HepG2 (cell line): Measurements from ENCODE around the gene PPP1R2B. TPM values are rescaled to one million over a fixed set of nuclear protein-coding genes. Genes with fewer than 3 reads are reported as not detected.

Experiments
- ATAC-seq: fragments of 200-7000 bp; cut with Tn5 transposase; 3 replicates; pipeline ENCODE4 v1.9.1; 2020; ENCODE audit warnings: mild to moderate bottlenecking, moderate library complexity
- BruUV-seq: library from RNA; stranded (reverse); fragments of 400-500 nt; replicated peaks from 2 replicates; lab custom pipeline; 2021; lab: Mats Ljungman, UMichigan
- CTCF ChIA-PET: fragments of 300-600 bp; formaldehyde crosslinking; extraction: SDS; loops from one replicate; lab custom pipeline; 2021; ENCODE audit warnings: low total read pairs, inconsistent platforms, low intra/inter-chr PET ratio; lab: Yijun Ruan, JAX
- POLR2A ChIA-PET: fragments of 350-600 bp; sonication (Branson Sonifier 250); formaldehyde crosslinking; loops from one replicate; lab custom pipeline; 2020; ENCODE audit warnings: antibody characterized with exemption, inconsistent platforms; lab: Yijun Ruan, JAX
- DNase-seq: peaks from one replicate; pipeline ENCODE4 v3.0.0-alpha.2; 2015; ENCODE audit warnings: low spot score
- FAIRE-seq: peaks from 3 replicates; lab custom pipeline; 2011; peaks lifted over from hg19 to GRCh38; lab: Jason Lieb, UNC
- H2AFZ ChIP-seq: one replicate; pipeline ENCODE4 v1.6.1; 2011; ENCODE audit warnings: low read length, inconsistent platforms
- H3K27ac ChIP-seq: fragments of 300-600 bp; 3 replicates; pipeline ENCODE4 v1.8.0; 2011; ENCODE audit warnings: mixed run types, mild to moderate bottlenecking, mixed read lengths, low read length, inconsistent platforms; ENCODE audit not compliant: insufficient read depth; ENCODE audit errors: extremely low read length
- H3K27me3 ChIP-seq, 2 experiments: fragments of 200-600 bp in 1 of 2; 2 replicates in 1 of 2; 3 replicates in 1 of 2; pipeline versions ENCODE4 v1.6.0 to v1.8.0; 2011; ENCODE audit warnings: low read length in 2 of 2, mild to moderate bottlenecking in 2 of 2, moderate library complexity in 2 of 2, inconsistent platforms in 1 of 2; ENCODE audit not compliant: insufficient read depth in 2 of 2, control insufficient read depth in 1 of 2
- H3K36me3 ChIP-seq, 2 experiments: fragments of 200-600 bp in 1 of 2; replicated peaks in 1 of 2; 2 replicates in 1 of 2; 3 replicates in 1 of 2; pipeline versions ENCODE4 v1.5.1 to v1.8.0; 2011; ENCODE audit warnings: low read length in 2 of 2, inconsistent platforms in 1 of 2; ENCODE audit not compliant: insufficient read depth in 2 of 2, control insufficient read depth in 1 of 2
- H3K4me1 ChIP-seq: 2 replicates; pipeline ENCODE4 v1.5.1; 2012; ENCODE audit warnings: low read length, inconsistent platforms; ENCODE audit not compliant: insufficient read depth
- H3K4me2 ChIP-seq: 2 replicates; pipeline ENCODE4 v1.6.0; 2011; ENCODE audit warnings: low read depth, low read length, inconsistent platforms
- H3K4me3 ChIP-seq, 3 experiments: fragments of 200-600 bp in 1 of 3; sonication (generic), shearing (Covaris generic) in 1 of 3; replicated peaks in 1 of 3; 2 replicates each; pipeline ENCODE4 v1.5.1; 2011 to 2016; ENCODE audit warnings: low read length in 3 of 3, inconsistent platforms in 2 of 3, low read depth in 2 of 3, mild to moderate bottlenecking in 2 of 3, control low read depth in 1 of 3, mixed read lengths in 1 of 3; ENCODE audit not compliant: insufficient read depth in 1 of 3
- H3K79me2 ChIP-seq: one replicate; pipeline ENCODE4 v1.6.1; 2011; ENCODE audit warnings: low read length, inconsistent platforms; ENCODE audit not compliant: insufficient read depth
- H3K9ac ChIP-seq: 2 replicates; pipeline ENCODE4 v1.6.0; 2011; ENCODE audit warnings: mild to moderate bottlenecking, low read depth, low read length, inconsistent platforms; ENCODE audit not compliant: insufficient read depth
- H3K9me3 ChIP-seq: 2 replicates; pipeline ENCODE4 v1.5.1; 2012; ENCODE audit warnings: mild to moderate bottlenecking, low read length
- H4K20me1 ChIP-seq: 2 replicates; pipeline ENCODE4 v1.6.0; 2011; ENCODE audit warnings: inconsistent platforms, mild to moderate bottlenecking, low read length, moderate library complexity; ENCODE audit not compliant: insufficient read depth
- BRCA1 ChIP-seq: sonication (generic); formaldehyde crosslinking; IDR thresholded peaks from 2 replicates; pipeline ENCODE4 v1.4.0; 2020; ENCODE audit warnings: missing genetic modification reagents
- CEBPB ChIP-seq: IDR thresholded peaks from 2 replicates; pipeline ENCODE4 v1.6.1; 2011; ENCODE audit warnings: low read depth, low read length, improper control_type of control experiment, borderline replicate concordance
- DNMT1 ChIP-seq: sonication (generic); formaldehyde crosslinking; IDR thresholded peaks from 2 replicates; pipeline ENCODE4 v1.5.1; 2020; ENCODE audit warnings: mild to moderate bottlenecking, missing genetic modification reagents
- KLF11 ChIP-seq: IDR thresholded peaks from 2 replicates; pipeline ENCODE4 v1.6.1; 2016; ENCODE audit warnings: missing compliant biosample characterization
- MATR3 ChIP-seq: sonication (generic); formaldehyde crosslinking; IDR thresholded peaks from 2 replicates; pipeline ENCODE4 v1.4.0; 2020; ENCODE audit warnings: missing genetic modification reagents
- NFE2L1 ChIP-seq: sonication (generic); formaldehyde crosslinking; IDR thresholded peaks from 2 replicates; pipeline ENCODE4 v1.4.0; 2020; ENCODE audit warnings: missing genetic modification reagents, mild to moderate bottlenecking, borderline replicate concordance
- SMARCC2 ChIP-seq: fragments of 450-650 bp; IDR thresholded peaks from 2 replicates; pipeline ENCODE4 v1.6.1; 2017; ENCODE audit warnings: antibody characterized with exemption, mild to moderate bottlenecking
- SRSF1 ChIP-seq: fragments of 200-400 bp; formaldehyde crosslinking; optimal IDR thresholded peaks from 2 replicates; pipeline ENCODE3; 2017; ENCODE audit warnings: mild to moderate bottlenecking, low read depth, low read length, moderate library complexity
- TEAD3 ChIP-seq: optimal IDR thresholded peaks from 2 replicates; pipeline ENCODE3; 2016; ENCODE audit warnings: borderline replicate concordance
- WIZ ChIP-seq: sonication (generic); formaldehyde crosslinking; IDR thresholded peaks from 2 replicates; pipeline ENCODE4 v1.5.1; 2020; ENCODE audit warnings: mild to moderate bottlenecking, missing genetic modification reagents
- ZKSCAN5 ChIP-seq: sonication (generic); formaldehyde crosslinking; IDR thresholded peaks from 2 replicates; pipeline ENCODE4 v1.5.1; 2020; ENCODE audit warnings: mild to moderate bottlenecking, missing genetic modification reagents
- WGBS: methylation state at CpG from one replicate; pipeline ENCODE4 v1.1.6; 2017; ENCODE audit warnings: low lambda C conversion rate; 5-methylcytosine and 5-hydroxymethylcytosine counted together
- in situ Hi-C: cut with HindIII; loops from 2 replicates; pipeline ENCODE4 v1.10.0; 2017; ENCODE audit warnings: low pct_unique_long_range_greater_than_20kb; ENCODE audit not compliant: extremely low pct_ligation_motif_present
- intact Hi-C: fragments of 100-400 bp; cut with micrococcal nuclease; formaldehyde crosslinking; loops from one replicate; pipeline ENCODE4 v1.10.0; 2022; ENCODE audit not compliant: unreplicated experiment
- polyA plus RNA-seq, 8 experiments: library from polyadenylated mRNA; depleted of rRNA in 3 of 8; stranded (reverse) in 7 of 8; unstranded in 1 of 8; fragments of >200 nt; fragmentation: Illumina TruSeq in 4 of 8; extraction: Trizol in 4 of 8; gene quantifications; 2 replicates each; pipeline versions ENCODE4 v1.2.1 to v1.2.3, GENCODE V29; 2011 to 2016; ENCODE audit warnings: low read depth in 4 of 8, missing spikeins in 1 of 8, mixed read lengths in 1 of 8; ENCODE audit not compliant: insufficient read depth in 1 of 8
- total RNA-seq, 5 experiments: library from RNA; depleted of rRNA; stranded (reverse); fragments of >200 nt; fragmentation: Illumina TruSeq; extraction: Trizol; gene quantifications; 2 replicates each; pipeline ENCODE4 v1.2.3, GENCODE V29; 2016; ENCODE audit warnings: low read depth in 1 of 5
- TF ChIP-seq, protein P1 (sequence below): sonication (generic); formaldehyde crosslinking; IDR thresholded peaks from 2 replicates; pipeline ENCODE4 v1.5.0; 2020; ENCODE audit warnings: missing genetic modification reagents
- TF ChIP-seq, protein P2 (sequence below): sonication (generic); formaldehyde crosslinking; IDR thresholded peaks from 2 replicates; pipeline ENCODE4 v1.5.0; 2020; ENCODE audit warnings: mild to moderate bottlenecking, missing genetic modification reagents
- TF ChIP-seq, protein P3 (sequence below): sonication (generic); formaldehyde crosslinking; IDR thresholded peaks from 2 replicates; pipeline ENCODE4 v1.8.0; 2022; ENCODE audit warnings: missing genetic modification reagents, mild to moderate bottlenecking, moderate library complexity, borderline replicate concordance
- TF ChIP-seq, protein P4 (sequence below): sonication (generic); formaldehyde crosslinking; IDR thresholded peaks from 2 replicates; pipeline ENCODE4 v1.4.0; 2020; ENCODE audit warnings: mild to moderate bottlenecking, missing genetic modification reagents

The PPP1R2B gene
- total and polyA plus RNA-seq, 2 of the 13 experiments (the other 11 are each of a cell fraction or from before 2014, with no cell fraction given): 0.07 TPM; not detected in 1

DNA sequence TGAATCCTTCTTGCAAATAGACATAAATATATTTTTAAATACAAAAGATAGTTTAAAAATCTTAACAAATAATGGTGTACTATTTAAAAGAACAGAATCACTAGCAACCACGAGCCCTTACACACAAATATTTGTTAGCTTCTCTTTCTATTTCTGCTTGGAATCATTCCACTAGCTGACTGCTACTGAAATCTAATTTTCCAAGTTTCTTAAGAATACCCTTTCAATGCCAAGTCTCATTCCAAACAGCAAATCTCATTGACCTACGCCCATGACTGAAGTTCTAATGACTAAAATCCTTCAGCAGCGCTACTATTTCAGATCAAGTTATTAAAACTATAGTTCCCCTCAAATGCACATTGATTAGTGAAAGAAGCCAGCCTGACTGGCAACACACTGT, 13.2 kb upstream of the PPP1R2B start:
- H2AFZ ChIP-seq: no peak overlapping the region
- FAIRE-seq (no peak), DNase-seq (no peak), ATAC-seq (no peak)
- no peak for TF ChIP-seq TEAD3 (CRISPR knock-in tag)
- TF ChIP-seq SMARCC2: no peak
- TF ChIP-seq WIZ (CRISPR knock-in tag): no peak
- TF ChIP-seq DNMT1 (CRISPR knock-in tag): no peak
- no peak for TF ChIP-seq CEBPB
- intact Hi-C loops: loop anchor here (5.0 kb wide), 1 partner anchor 295 kb away; no protein-coding TSS in a partner anchor
- in situ Hi-C loops: loop anchor here (25.0 kb wide), 1 partner anchor 300 kb away; the partner anchor contains the start of gene MED7
- H3K27me3 ChIP-seq: no peaks in the 10 kb centered on the region
- no peak overlapping the region for H3K27ac ChIP-seq
- H3K9me3 ChIP-seq: no peaks in the 10 kb centered on the region
- H3K9ac ChIP-seq: no peak overlapping the region
- POLR2A ChIA-PET: no interaction called here
- CTCF ChIA-PET: interaction anchor here (1.4 kb wide), 1 partner anchor 296 kb away, joined by 3 read pairs; no protein-coding TSS in a partner anchor
- no peak overlapping the region for H3K4me2 ChIP-seq
- no peaks in the 10 kb centered on the region for H4K20me1 ChIP-seq
- WGBS: 12% methylated on average over 3 of the region's 3 CpGs
- no peak overlapping the region for H3K4me3 ChIP-seq
- no peaks in the 10 kb centered on the region for H3K4me1 ChIP-seq
- no TSS peak for BruUV-seq
- H3K36me3 ChIP-seq: no peaks in the 10 kb centered on the region
- no peaks in the 10 kb centered on the region for H3K79me2 ChIP-seq

DNA sequence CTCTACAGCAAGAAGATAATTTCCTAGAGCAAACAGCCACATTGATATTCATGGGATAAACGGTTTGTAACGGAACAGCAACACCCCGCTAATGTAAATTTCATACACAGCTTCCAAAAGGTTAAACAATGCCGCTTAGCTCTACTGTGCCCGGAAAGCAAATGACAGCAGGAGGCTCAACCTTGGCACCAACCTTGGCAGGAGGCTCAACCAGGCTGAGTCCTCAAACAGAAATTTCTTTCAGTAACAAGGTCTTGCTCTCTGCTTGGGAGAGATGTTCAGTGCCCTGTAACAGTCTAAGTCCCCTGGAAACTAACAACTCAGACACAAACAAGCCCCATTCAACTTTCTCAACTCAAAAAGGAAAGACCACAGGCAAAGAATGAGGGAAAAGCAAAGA, 11.1 kb upstream of the PPP1R2B start:
- in situ Hi-C loops: loop anchor here (25.0 kb wide), 1 partner anchor 298 kb away; the partner anchor contains the start of gene MED7
- CTCF ChIA-PET: no interaction called here
- DNase-seq (no peak), FAIRE-seq (no peak), ATAC-seq (no peak)
- POLR2A ChIA-PET: no interaction called here
- Histone ChIP-seq H2AFZ (no peak overlapping the region), H3K36me3 (no peaks in the 10 kb centered on the region), H3K79me2 (no peaks in the 10 kb centered on the region), H3K27me3 (no peaks in the 10 kb centered on the region), H4K20me1 (no peaks in the 10 kb centered on the region), H3K4me2 (no peak overlapping the region), H3K4me1 (no peaks in the 10 kb centered on the region), H3K27ac (no peak overlapping the region), H3K9me3 (no peaks in the 10 kb centered on the region), H3K9ac (no peak overlapping the region), H3K4me3 (no peak overlapping the region)
- intact Hi-C loops: loop anchor here (5.0 kb wide), 1 partner anchor 293 kb away; no protein-coding TSS in a partner anchor
- no TSS peak for BruUV-seq
- WGBS: 66% methylated on average over 3 of the region's 5 CpGs
- TF ChIP-seq ZKSCAN5 (CRISPR knock-in tag) (no peak), BRCA1 (no peak), SRSF1 (no peak), KLF11 (CRISPR knock-in tag) (no peak), MATR3 (CRISPR knock-in tag) (no peak), NFE2L1 (no peak)
- TF ChIP-seq, protein P1, sequence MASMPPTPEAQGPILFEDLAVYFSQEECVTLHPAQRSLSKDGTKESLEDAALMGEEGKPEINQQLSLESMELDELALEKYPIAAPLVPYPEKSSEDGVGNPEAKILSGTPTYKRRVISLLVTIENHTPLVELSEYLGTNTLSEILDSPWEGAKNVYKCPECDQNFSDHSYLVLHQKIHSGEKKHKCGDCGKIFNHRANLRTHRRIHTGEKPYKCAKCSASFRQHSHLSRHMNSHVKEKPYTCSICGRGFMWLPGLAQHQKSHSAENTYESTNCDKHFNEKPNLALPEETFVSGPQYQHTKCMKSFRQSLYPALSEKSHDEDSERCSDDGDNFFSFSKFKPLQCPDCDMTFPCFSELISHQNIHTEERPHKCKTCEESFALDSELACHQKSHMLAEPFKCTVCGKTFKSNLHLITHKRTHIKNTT (CRISPR knock-in tag): no peak
- TF ChIP-seq, protein P2, sequence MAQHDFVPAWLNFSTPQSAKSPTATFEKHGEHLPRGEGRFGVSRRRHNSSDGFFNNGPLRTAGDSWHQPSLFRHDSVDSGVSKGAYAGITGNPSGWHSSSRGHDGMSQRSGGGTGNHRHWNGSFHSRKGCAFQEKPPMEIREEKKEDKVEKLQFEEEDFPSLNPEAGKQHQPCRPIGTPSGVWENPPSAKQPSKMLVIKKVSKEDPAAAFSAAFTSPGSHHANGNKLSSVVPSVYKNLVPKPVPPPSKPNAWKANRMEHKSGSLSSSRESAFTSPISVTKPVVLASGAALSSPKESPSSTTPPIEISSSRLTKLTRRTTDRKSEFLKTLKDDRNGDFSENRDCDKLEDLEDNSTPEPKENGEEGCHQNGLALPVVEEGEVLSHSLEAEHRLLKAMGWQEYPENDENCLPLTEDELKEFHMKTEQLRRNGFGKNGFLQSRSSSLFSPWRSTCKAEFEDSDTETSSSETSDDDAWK (CRISPR knock-in tag): no peak
- TF ChIP-seq, protein P3, sequence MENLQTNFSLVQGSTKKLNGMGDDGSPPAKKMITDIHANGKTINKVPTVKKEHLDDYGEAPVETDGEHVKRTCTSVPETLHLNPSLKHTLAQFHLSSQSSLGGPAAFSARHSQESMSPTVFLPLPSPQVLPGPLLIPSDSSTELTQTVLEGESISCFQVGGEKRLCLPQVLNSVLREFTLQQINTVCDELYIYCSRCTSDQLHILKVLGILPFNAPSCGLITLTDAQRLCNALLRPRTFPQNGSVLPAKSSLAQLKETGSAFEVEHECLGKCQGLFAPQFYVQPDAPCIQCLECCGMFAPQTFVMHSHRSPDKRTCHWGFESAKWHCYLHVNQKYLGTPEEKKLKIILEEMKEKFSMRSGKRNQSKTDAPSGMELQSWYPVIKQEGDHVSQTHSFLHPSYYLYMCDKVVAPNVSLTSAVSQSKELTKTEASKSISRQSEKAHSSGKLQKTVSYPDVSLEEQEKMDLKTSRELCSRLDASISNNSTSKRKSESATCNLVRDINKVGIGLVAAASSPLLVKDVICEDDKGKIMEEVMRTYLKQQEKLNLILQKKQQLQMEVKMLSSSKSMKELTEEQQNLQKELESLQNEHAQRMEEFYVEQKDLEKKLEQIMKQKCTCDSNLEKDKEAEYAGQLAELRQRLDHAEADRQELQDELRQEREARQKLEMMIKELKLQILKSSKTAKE: no peak
- TF ChIP-seq, protein P4, sequence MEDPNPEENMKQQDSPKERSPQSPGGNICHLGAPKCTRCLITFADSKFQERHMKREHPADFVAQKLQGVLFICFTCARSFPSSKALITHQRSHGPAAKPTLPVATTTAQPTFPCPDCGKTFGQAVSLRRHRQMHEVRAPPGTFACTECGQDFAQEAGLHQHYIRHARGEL (CRISPR knock-in tag): no peak
